ENCODE measurements around the gene TP53RK. TPM values are rescaled to one million over a fixed set of nuclear protein-coding genes. Genes with fewer than 3 reads are reported as not detected.

The TP53RK gene
- total RNA-seq, 1 donor from 2014 or later = 6.4 TPM

DNA sequence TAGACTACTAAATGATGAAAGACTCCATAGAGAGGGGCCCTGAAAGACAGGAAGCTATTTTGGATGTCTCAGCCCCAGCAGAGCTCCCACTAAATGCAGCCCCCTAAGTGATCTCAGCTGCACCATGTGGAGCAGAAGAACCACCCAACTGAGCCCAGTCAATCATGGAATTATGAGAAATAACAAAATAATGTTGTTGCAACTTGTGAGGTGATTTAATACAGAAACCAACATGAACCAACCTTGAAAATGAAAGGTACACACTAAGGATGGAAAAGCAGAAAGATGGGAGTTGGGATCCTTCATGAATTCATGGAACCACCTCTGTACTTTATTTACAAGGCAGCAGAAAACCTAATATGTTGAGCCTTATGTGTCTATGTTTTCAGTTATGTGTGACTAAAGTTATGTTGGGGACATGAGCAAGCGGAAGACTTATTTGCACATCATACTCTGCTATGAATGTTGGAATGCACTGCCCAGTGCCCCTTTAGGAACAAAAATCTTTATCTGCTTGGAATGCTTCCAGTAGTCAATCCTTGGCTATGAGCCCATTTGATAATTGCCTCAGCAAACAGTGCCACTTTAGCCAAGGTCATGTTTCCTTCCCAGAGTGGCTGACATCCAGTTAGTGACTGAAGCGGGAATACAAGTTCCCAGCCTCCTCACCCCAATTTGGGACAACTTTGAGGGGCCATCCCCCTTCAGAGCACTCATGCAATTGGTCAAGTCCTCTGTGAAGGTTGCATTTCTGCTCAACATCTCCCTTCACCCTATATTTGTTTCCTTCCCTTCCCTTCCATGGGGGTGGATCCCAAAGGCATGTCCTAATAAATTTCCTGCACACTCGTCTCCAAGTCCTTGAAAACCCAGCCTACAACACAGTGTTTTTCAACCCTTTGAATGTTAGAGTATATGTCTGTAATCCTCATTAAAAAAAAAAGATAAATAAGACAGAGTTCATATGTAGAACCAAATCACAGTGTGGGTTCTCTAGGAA is 18.4 kb downstream of the TP53RK start:
- intact Hi-C loops (cut with DNase I) = no loop called here
- no peak for DNase-seq (ENCODE audit: low spot score)

GRCh38 chr20:46670228-46670584 is 19.0 kb downstream of the TP53RK start:
- DNase-seq (ENCODE audit: low spot score) = no peak
- intact Hi-C loops (cut with DNase I) = no loop called here

DNA sequence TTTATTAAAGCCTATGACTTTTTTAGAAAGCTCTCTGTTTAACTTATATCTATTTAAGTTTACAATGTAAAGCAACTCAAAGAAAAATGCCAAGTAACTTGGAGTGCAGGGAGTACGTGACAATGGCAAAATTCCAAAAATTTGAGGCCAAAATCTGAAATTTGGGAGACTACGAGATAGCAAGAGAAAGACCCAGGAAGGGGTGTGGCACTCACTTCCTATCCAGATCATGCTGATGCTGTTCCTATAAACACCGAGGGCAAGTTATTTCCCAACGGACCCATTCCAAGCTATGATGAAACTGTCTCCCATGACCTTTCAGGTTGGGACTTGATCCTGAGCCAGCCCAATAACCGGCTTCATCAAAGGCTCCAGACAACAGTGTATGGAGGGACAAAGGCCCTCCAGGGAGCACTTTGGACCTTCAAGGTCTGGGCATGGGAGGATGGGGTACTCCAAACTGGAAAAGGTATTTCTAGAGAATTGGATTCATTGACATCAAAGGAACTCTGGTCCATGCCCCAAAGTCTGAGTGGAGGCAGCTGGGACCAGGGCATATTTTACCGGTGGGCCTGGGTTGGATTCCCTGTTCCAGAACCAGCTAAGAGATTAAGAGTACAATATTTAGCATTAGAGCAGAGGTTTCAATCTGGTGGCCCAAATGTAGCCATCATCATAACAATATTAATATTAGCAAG is 22.3 kb downstream of the TP53RK start:
- intact Hi-C loops (cut with DNase I) = no loop called here
- no peak for DNase-seq (ENCODE audit: low spot score)

GRCh38 chr20:46666306-46666705 is 22.9 kb downstream of the TP53RK start:
- DNase-seq (ENCODE audit: low spot score) = no peak
- intact Hi-C loops (cut with DNase I) = no loop called here

DNA sequence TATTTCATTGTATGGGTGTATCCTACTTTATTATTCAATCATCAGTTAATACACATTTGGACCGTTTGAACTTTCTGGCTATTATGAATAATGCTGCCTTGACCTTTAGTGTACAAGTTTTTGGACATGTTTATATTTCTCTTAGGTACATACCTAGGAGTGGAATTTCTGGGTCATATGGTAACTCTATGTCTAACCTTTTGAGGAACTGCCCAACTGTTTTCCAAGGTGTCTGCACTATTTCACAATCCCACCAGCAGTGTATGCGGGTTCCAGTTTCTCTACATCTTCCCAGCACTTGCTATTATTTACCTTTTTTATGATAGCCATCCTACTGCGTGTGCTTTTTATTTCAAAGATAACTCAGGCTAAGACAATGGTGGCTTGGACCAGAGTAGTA is 23.6 kb downstream of the TP53RK start:
- no peak for DNase-seq (ENCODE audit: low spot score)
- intact Hi-C loops (cut with DNase I) = no loop called here

- DNase-seq (ENCODE audit: low spot score) = no peak
- intact Hi-C loops (cut with DNase I) = no loop called here
Measured at GRCh38 chr20:46663531-46663930, 25.7 kb downstream of the TP53RK start.

- no peak for DNase-seq (ENCODE audit: low spot score)
Measured at GRCh38 chr20:46661659-46662058, 27.6 kb downstream of the TP53RK start.

DNA sequence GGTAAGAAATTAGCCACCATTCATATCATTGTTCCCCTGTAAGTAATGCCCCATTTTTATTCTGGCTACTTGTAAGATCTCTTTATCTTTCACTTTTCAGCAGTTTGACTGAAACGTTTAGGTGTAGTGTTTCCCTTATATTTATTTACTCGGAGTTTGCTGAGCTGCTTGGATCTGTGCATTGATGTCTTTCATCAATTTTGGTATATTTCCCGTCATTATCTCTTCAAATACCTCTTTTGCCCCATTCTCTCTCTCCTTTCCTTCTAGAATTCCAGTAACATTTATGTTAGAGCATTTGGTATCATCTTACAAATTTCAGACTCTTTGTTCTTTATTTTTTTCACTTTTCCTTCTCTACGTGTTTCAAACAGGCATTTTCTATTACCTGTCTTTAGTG is 28.8 kb downstream of the TP53RK start:
- DNase-seq (ENCODE audit: low spot score) = no peak
- intact Hi-C loops (cut with DNase I) = no loop called here

More at GRCh38 chr20:46661659-46662058, 27.6 kb downstream of the TP53RK start:
- intact Hi-C loops (cut with DNase I) = no loop called here

- DNase-seq (ENCODE audit: low spot score) = no peak
- intact Hi-C loops (cut with DNase I) = no loop called here
Measured at GRCh38 chr20:46657618-46658017, 31.6 kb downstream of the TP53RK start.

- intact Hi-C loops (cut with DNase I) = no loop called here
- no peak for DNase-seq (ENCODE audit: low spot score)
Measured at GRCh38 chr20:46657137-46657536, 32.1 kb downstream of the TP53RK start.

DNA sequence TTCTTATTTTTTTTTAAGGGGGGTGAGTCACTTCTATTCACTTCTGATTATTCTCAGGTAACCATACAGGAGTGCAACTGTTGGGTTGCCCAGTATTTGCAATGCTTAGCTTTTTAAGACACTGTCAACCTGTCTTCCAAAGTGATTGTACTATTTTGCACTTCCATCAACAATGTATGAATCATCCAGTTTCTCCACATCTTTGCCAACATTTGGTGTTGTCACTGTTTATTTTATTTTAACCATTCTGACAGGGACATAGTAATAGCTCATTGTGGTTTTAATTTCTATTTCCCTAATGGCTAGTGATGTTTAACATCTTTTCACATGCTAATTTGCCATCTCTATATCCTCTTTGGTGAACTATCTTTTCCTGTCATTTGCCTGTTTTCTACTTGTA is 36.5 kb downstream of the TP53RK start:
- no peak for DNase-seq (ENCODE audit: low spot score)
- intact Hi-C loops (cut with DNase I) = no loop called here

DNA sequence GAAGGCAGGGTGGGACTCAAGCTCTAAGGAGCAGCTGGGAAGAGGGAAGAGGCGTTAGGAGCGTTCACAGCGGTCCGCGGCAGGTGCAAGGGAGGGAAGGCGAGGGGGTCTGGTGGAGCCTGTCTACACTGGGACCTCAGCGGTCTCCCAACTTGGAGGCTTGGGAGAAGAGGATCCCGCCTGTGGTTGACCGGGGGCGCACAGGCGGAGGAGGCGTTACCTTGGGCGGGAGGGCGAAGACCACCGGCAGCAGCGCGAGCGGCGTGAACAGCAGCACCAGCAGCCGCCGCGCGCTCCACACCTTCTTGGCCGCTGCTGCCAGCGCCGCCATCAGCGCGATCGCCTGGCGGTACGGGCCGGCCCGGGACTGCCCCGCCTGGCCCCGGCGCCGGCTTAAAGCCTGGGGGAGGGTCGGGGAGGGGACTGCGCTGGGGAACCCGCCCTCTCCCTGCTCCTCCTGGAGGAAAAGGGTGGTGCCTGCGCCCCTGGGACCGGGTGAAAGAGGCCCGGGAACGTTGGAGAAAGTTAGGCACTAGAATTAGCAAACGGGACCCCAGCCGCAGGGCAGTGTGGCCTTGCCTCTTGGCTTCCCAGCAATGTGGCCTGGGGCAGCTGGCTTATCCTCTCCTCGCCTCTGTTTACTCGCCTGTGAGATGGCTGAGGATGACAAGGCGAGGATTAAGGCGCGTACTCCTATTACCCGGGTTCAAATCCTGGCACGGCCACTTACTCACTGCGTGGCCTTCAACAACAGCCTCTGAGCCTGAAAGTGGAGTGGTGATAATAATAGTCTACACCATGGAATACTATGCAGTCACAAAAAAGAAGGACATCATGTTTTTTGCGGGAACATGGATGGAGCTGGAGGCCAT is 37.9 kb downstream of the TP53RK start, which contains the start of gene SLC13A3:
Gene SLC13A3 (minus strand): TSS at position 369 of the 872 bp plus-strand sequence. CDS start 38 bp downstream, at position 331.
- DNase-seq (ENCODE audit: low spot score) = no peak
- intact Hi-C loops (cut with DNase I) = no loop called here

DNA sequence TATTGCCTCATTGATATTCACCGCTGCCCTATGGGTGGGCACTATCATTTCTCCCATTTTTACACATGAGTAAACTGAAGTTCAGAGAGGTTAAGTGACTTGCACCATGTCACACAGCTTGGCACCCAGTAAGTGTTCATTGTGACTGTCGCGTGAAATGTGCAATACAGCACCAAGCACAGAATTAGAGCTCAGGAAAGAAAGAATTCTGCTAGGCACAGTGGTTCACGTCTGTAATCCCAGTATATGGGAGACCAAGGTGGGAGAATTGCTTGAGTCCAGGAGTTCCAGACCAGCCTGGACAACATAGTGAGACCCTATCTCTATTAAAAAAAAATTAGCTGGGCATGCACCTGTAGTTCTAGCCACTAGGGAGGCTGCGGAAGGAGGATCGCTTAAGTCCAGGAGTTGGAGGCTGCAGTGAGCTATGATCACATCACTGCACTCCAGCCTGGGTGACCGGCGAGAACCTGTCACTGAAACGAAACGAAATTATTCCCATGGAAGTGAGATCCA is 38.6 kb downstream of the TP53RK start:
- DNase-seq (ENCODE audit: low spot score) = no peak
- intact Hi-C loops (cut with DNase I) = no loop called here

GRCh38 chr20:46649965-46650542 is 39.2 kb downstream of the TP53RK start:
- DNase-seq (ENCODE audit: low spot score) = no peak
- intact Hi-C loops (cut with DNase I) = no loop called here

- DNase-seq (ENCODE audit: low spot score) = no peak
- intact Hi-C loops (cut with DNase I) = no loop called here
Measured at GRCh38 chr20:46649650-46649949, 39.6 kb downstream of the TP53RK start.

DNA sequence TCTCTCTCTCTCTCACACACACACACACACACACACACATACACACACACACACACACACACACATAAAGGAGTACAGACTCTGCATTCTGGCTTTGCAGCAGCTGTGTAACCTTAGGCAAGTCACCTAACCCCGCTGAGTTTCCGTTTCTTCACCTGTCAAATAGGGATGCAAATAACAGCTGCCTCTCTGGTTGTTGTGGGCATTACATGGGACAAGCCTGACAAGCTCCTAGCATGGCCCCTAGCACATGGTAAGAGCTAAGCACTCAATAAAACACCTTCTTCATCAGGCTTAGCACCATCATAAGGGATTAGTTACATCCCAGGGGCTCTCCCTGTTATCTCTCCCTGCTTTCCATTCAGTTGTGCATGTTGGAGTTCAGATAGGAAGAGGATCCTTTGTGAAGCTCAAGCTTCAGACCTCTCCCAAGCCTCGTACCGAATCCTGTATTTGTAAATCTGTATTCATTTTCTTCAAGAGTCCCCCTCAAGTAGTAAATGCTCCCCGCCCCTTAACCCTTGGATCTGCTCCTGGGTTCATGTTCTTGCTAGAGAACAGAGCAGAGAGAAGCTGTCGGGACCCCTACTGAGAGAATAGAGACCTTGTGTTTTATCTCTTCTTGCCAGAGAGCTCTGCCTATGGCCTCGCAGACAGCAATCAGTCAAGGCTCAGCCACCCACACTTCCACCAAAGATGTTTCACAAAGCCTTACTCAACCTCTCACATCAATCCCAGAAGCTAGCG is 40.2 kb downstream of the TP53RK start:
- intact Hi-C loops (cut with DNase I) = no loop called here
- no peak for DNase-seq (ENCODE audit: low spot score)

DNA sequence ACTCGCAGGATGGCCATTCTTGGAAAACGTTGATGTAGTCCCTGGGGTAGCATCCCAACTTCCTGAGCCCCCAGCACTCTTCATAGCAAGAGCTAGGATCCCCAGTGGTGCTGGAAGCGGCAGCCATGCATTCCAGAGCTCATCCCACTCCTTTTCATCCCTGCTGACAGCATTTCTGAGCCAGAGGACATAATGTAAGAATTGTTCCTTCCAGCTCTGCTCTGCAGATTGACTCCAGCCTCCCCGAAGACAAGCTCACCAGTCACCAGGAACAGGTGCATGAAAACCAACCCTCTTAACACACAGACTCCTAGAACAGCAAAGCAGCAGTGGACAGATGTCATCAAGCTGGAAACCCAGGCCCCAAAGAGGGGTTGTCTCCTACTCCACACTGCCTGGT is 41.8 kb downstream of the TP53RK start:
- no peak for DNase-seq (ENCODE audit: low spot score)
- intact Hi-C loops (cut with DNase I) = no loop called here

GRCh38 chr20:46646659-46647380 is 42.4 kb downstream of the TP53RK start:
- intact Hi-C loops (cut with DNase I) = no loop called here

More at GRCh38 chr20:46646659-46647380, 42.4 kb downstream of the TP53RK start:
- DNase-seq (ENCODE audit: low spot score) = no peak
